ENCODE measurements around the gene IFT43. TPM values are rescaled to one million over a fixed set of nuclear protein-coding genes. Genes with fewer than 3 reads are reported as not detected.

The IFT43 gene
- total RNA-seq, 1 experiment from 2014 or later: 18.6 TPM

DNA sequence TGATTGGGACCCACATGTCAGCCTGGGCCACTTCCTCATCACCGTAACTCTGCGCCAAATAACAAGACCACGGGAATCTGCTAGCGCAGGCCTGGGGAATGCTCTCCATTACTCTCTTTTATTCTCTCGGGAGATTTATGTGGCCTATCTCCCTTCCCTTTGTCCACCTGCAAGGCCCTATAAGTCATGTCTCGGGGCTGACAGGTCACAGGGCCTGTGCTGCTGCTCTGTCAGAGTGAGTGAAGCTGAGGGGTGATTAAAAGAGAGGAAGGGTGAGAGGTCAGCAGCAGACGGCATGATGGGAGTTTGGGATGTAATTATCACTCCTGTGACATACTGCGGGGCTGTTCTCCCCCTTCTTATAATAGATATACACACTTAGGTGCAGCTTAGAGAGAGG is 139.9 kb downstream of the IFT43 start:
- no peaks in the 10 kb centered on the region; the same call in 1 of the 2 replicates for H3K27me3 ChIP-seq (ENCODE audit: insufficient read depth, low read length)
- H3K36me3 Mint-ChIP-seq (ENCODE audit: insufficient read depth in 1 of 3, low read depth in 3 of 3): no peaks in the 10 kb centered on the region; a peak in 1 of 7 replicates
- no peak overlapping the region for H3K4me3 Mint-ChIP-seq
- no peak overlapping the region for H4K8ac ChIP-seq (replicated peaks; ENCODE audit: insufficient read length, low read depth, low read length)
- no peaks in the 10 kb centered on the region for H4K20me1 ChIP-seq (ENCODE audit: control insufficient read depth, insufficient read depth, insufficient read length)
- H2BK120ac ChIP-seq (ENCODE audit: low read depth, low read length, poor library complexity, severe bottlenecking): no peak overlapping the region
- no CpG with 5 or more reads among the region's 8 CpGs for WGBS (ENCODE audit: extremely low coverage, insufficient read length, low lambda C conversion rate)
- no peak overlapping the region for H3K18ac ChIP-seq (ENCODE audit: insufficient read length, low read depth, low read length)
- H2BK12ac ChIP-seq (ENCODE audit: insufficient read length, low read depth, low read length): no peak overlapping the region
- no peak overlapping the region for H2BK5ac ChIP-seq (ENCODE audit: insufficient read length, low read length)
- H2BK15ac ChIP-seq (ENCODE audit: low read depth, low read length): no peak overlapping the region
- H2AFZ ChIP-seq (ENCODE audit: low read length): no peak overlapping the region
- H3K27me3 Mint-ChIP-seq (ENCODE audit: low read depth): peaks cover 24% of the 10 kb centered on the region
- H2BK20ac ChIP-seq (ENCODE audit: low read depth, low read length, poor library complexity, severe bottlenecking): no peak overlapping the region
- no peak overlapping the region for H3T11ph ChIP-seq (ENCODE audit: low read length)
- no peak overlapping the region for H3K23ac ChIP-seq (ENCODE audit: insufficient read length, low read depth, low read length)
- no peak overlapping the region for H4K91ac ChIP-seq (ENCODE audit: insufficient read length, low read depth, low read length)
- H3K27ac Mint-ChIP-seq: no peak overlapping the region
- H3K14ac ChIP-seq (ENCODE audit: insufficient read depth, low read length): no peak overlapping the region
- no peak overlapping the region for H3K4me2 ChIP-seq (ENCODE audit: insufficient read depth, insufficient read length, low read length)
- peaks cover 5% of the 10 kb centered on the region; the same call in 1 of the 2 replicates for H3K4me1 ChIP-seq (ENCODE audit: insufficient read depth, low read length)
- no peak overlapping the region for H2AK5ac ChIP-seq (ENCODE audit: insufficient read length, low read length)
- no peak overlapping the region for H3K56ac ChIP-seq (ENCODE audit: insufficient read length, low read depth, low read length)
- H3K27ac ChIP-seq (ENCODE audit: insufficient read length, low read depth, low read length): no peak overlapping the region
- H3K9ac ChIP-seq (ENCODE audit: extremely low read depth, insufficient read length, low read length): no peak overlapping the region
- H3K9me3 Mint-ChIP-seq: no peaks in the 10 kb centered on the region
- no peaks in the 10 kb centered on the region for H3K23me2 ChIP-seq (ENCODE audit: insufficient read length, low read depth, low read length, poor library complexity, severe bottlenecking)
- no peaks in the 10 kb centered on the region for H3K79me1 ChIP-seq (ENCODE audit: insufficient read depth, low read depth, low read length, poor library complexity, severe bottlenecking)
- no peaks in the 10 kb centered on the region for H3K9me3 ChIP-seq (ENCODE audit: control insufficient read depth, low read depth, low read length)
- peaks cover 9 to 20% of the 10 kb centered on the region in 2 experiments for H3K4me1 Mint-ChIP-seq
- no peaks in the 10 kb centered on the region for H3K79me2 ChIP-seq (ENCODE audit: insufficient read depth, low read length)
- TF ChIP-seq, protein P1, sequence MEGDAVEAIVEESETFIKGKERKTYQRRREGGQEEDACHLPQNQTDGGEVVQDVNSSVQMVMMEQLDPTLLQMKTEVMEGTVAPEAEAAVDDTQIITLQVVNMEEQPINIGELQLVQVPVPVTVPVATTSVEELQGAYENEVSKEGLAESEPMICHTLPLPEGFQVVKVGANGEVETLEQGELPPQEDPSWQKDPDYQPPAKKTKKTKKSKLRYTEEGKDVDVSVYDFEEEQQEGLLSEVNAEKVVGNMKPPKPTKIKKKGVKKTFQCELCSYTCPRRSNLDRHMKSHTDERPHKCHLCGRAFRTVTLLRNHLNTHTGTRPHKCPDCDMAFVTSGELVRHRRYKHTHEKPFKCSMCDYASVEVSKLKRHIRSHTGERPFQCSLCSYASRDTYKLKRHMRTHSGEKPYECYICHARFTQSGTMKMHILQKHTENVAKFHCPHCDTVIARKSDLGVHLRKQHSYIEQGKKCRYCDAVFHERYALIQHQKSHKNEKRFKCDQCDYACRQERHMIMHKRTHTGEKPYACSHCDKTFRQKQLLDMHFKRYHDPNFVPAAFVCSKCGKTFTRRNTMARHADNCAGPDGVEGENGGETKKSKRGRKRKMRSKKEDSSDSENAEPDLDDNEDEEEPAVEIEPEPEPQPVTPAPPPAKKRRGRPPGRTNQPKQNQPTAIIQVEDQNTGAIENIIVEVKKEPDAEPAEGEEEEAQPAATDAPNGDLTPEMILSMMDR (conservative IDR thresholded peaks at IDR 0.05): no peak
- no peak overlapping the region for H4K5ac ChIP-seq (ENCODE audit: insufficient read length, low read depth, low read length)
- no peak overlapping the region for H3K4ac ChIP-seq (ENCODE audit: low read depth, low read length)
- no peak for DNase-seq
